Nephron progenitor cell (in vitro differentiated cells): ENCODE results near the gene LAMTOR2.

Experiments
- DNase-seq: peaks from one replicate; pipeline ENCODE4 v3.0.0; 2021
- H3K27ac Mint-ChIP-seq: 2 replicates; pipeline ENCODE4 v1.8.0; 2021; ENCODE audit warnings: mild to moderate bottlenecking, moderate library complexity, mixed read lengths
- H3K27me3 Mint-ChIP-seq: 2 replicates; pipeline ENCODE4 v1.8.0; 2021; ENCODE audit warnings: mild to moderate bottlenecking, low read depth, mixed read lengths; ENCODE audit not compliant: poor library complexity
- H3K36me3 Mint-ChIP-seq: 2 replicates; pipeline ENCODE4 v1.8.0; 2021; ENCODE audit warnings: low read depth, mixed read lengths
- H3K4me1 Mint-ChIP-seq: 2 replicates; pipeline ENCODE4 v1.8.0; 2021; ENCODE audit warnings: mixed read lengths
- H3K4me3 Mint-ChIP-seq: 2 replicates; pipeline ENCODE4 v1.8.0; 2021; ENCODE audit warnings: mild to moderate bottlenecking, moderate library complexity, mixed read lengths
- H3K9me3 Mint-ChIP-seq: 2 replicates; pipeline ENCODE4 v1.8.0; 2021; ENCODE audit warnings: mild to moderate bottlenecking, moderate library complexity, mixed read lengths
- TF ChIP-seq, protein P1 (sequence below): fragments of 200-600 bp; sonication (generic); IDR thresholded peaks from 2 replicates; pipeline ENCODE4 v1.5.0; 2021; ENCODE audit warnings: antibody characterized with exemption

LAMTOR2 gene

DNA sequence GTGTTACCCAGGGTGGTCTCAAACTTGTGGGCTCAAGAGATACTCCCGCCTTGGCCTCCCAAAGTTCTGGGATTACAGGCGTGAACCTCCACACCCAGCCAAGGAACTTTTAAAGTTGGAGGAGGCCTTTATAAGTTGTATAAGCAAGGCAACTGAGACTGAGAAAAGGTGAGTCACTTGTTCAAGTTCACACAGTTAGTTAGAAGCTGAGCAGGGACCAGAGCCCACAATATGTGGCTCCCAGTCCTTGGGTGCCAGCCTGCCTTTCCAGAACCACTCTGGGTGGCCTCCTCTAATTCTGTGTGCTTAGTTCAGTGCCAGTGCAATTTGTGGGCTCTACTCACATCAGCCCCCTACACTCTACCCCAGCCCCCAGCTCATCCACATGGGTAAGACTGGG, 10.0 kb downstream of the LAMTOR2 start:
- TF ChIP-seq, protein P1, sequence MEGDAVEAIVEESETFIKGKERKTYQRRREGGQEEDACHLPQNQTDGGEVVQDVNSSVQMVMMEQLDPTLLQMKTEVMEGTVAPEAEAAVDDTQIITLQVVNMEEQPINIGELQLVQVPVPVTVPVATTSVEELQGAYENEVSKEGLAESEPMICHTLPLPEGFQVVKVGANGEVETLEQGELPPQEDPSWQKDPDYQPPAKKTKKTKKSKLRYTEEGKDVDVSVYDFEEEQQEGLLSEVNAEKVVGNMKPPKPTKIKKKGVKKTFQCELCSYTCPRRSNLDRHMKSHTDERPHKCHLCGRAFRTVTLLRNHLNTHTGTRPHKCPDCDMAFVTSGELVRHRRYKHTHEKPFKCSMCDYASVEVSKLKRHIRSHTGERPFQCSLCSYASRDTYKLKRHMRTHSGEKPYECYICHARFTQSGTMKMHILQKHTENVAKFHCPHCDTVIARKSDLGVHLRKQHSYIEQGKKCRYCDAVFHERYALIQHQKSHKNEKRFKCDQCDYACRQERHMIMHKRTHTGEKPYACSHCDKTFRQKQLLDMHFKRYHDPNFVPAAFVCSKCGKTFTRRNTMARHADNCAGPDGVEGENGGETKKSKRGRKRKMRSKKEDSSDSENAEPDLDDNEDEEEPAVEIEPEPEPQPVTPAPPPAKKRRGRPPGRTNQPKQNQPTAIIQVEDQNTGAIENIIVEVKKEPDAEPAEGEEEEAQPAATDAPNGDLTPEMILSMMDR: no peak
- H3K36me3 Mint-ChIP-seq: peaks cover 3% of the 10 kb centered on the region
- peaks cover 43% of the 10 kb centered on the region for H3K4me1 Mint-ChIP-seq
- no peak overlapping the region for H3K27ac Mint-ChIP-seq
- DNase-seq: no peak
- peaks cover 10% of the 10 kb centered on the region for H3K27me3 Mint-ChIP-seq
- no peaks in the 10 kb centered on the region for H3K9me3 Mint-ChIP-seq
- no peak overlapping the region for H3K4me3 Mint-ChIP-seq

DNA sequence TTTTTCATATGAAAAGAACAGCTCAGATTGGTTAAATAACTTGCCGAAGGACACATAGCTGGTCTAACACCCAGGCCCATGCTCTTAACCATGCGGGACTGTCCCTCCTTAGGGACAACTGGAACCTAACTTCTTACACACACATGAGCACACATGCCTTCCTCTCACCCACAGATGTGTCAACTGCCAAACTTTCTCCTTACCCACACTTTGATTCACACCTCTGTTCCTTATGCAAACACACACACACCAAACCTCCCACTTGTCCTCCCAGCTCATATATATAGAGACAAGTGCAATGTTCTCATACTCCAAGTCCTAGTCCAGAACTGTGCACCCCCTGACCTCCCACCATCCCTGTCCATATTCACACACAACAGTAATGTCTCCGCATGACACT, 10.6 kb downstream of the LAMTOR2 start:
- DNase-seq: no peak
- H3K27ac Mint-ChIP-seq: peak overlapping the region; percentile 24
- TF ChIP-seq, protein P1: no peak

DNA sequence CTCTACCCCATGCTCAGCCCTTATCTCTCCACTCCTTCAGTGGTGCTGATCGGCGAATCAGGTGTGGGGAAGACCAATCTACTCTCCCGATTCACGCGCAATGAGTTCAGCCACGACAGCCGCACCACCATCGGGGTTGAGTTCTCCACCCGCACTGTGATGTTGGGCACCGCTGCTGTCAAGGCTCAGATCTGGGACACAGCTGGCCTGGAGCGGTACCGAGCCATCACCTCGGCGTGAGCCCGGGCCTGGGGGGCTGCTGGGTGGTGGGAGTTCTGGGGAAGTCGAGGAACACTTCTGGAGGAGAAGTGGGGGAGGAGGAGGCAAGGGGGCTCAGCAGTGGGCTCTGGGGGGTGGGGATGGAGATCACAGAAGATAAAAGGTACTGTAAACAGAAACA, 11.3 kb downstream of the LAMTOR2 start:
- H3K4me3 Mint-ChIP-seq: no peak overlapping the region
- H3K27me3 Mint-ChIP-seq: peaks cover 3% of the 10 kb centered on the region
- peak overlapping the region; percentile 59 for H3K27ac Mint-ChIP-seq
- H3K4me1 Mint-ChIP-seq: peaks cover 54% of the 10 kb centered on the region
- TF ChIP-seq, protein P1: no peak
- DNase-seq: no peak
- peaks cover 5% of the 10 kb centered on the region for H3K36me3 Mint-ChIP-seq
- no peaks in the 10 kb centered on the region for H3K9me3 Mint-ChIP-seq

More for the DNA sequence above, 10.6 kb downstream of the LAMTOR2 start:
- H3K4me3 Mint-ChIP-seq: peak overlapping the region; percentile 1
- H3K4me1 Mint-ChIP-seq: peaks cover 49% of the 10 kb centered on the region
- peaks cover 7% of the 10 kb centered on the region for H3K27me3 Mint-ChIP-seq
- peaks cover 5% of the 10 kb centered on the region for H3K36me3 Mint-ChIP-seq
- H3K9me3 Mint-ChIP-seq: no peaks in the 10 kb centered on the region

DNA sequence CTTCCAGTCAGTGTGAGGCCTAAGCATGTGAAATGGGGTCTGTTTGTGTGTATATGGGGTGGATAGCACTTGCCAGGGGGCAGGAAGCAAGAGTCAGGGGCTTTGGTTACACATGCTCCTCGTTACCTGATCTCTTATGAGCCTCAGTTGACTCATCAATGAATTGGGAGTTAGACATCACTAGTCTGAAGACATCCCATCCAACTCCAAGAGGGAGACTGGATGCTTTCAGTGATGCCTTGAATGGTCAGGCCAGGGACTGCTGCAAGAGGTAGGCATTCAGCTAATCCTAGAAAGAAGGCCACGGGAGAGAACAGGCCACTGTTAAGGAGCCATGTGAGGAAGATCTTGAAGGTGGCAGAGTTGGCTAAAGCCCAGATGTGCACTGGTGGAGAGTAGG, 12.7 kb downstream of the LAMTOR2 start:
- Mint-ChIP-seq H3K4me1 (peaks cover 55% of the 10 kb centered on the region), H3K9me3 (no peaks in the 10 kb centered on the region), H3K4me3 (no peak overlapping the region), H3K27me3 (peaks cover 1% of the 10 kb centered on the region), H3K27ac (peak overlapping the region; percentile 82), H3K36me3 (peaks cover 10% of the 10 kb centered on the region)
- no peak for DNase-seq
- TF ChIP-seq, protein P1: no peak

DNA sequence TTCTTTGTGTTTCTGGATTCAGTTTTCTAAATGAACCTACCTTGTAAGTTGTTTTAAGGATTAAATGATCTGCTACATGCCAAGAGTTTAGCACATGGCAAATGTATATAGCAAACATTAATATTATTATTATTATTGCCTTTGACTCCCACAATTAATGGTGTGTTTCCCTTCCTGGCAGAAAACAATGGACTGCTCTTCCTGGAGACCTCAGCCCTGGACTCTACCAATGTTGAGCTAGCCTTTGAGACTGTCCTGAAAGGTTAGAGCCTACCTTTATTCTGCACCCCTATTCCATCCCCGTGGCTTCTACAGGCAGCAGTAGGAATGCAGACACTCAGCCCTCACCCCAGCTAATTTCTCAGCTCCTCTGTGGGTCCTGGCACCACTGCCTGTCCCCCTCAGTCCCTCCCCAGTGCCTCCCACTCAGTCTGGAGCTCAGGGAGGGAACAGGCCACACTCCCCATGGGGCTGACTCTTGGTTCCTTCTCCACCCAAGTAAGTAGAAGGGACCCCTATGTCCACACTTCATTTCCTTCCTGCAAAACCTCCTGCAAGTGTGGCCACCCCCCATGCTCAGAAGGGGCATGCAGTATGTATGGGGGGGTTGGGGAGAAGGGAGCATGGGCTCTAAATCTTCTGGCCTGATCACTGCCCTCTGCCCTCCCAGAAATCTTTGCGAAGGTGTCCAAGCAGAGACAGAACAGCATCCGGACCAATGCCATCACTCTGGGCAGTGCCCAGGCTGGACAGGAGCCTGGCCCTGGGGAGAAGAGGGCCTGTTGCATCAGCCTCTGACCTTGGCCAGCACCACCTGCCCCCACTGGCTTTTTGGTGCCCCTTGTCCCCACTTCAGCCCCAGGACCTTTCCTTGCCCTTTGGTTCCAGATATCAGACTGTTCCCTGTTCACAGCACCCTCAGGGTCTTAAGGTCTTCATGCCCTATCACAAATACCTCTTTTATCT, 15.2 kb downstream of the LAMTOR2 start:
- no peaks in the 10 kb centered on the region for H3K27me3 Mint-ChIP-seq

More for the DNA sequence above, 15.2 kb downstream of the LAMTOR2 start:
- Mint-ChIP-seq H3K9me3 (no peaks in the 10 kb centered on the region), H3K27ac (peak overlapping the region; percentile 86), H3K4me3 (no peak overlapping the region), H3K4me1 (peaks cover 74% of the 10 kb centered on the region), H3K36me3 (peaks cover 20% of the 10 kb centered on the region)
- no peak for DNase-seq
- TF ChIP-seq, protein P1: no peak
